IPS-11a (cell line): ENCODE results near the gene FGFBP1.
"Not testable (repeated sequence)": the region's sequence is repeated elsewhere in the genome, so short reads cannot be mapped to it uniquely, and the experiment has no call there.

ENCODE experiments used
- H3K4me3 ChIP-seq: one replicate; pipeline ENCODE4 v1.5.1; 2013; ENCODE audit warnings: low read depth, low read length, control low read depth

Gene FGFBP1

DNA sequence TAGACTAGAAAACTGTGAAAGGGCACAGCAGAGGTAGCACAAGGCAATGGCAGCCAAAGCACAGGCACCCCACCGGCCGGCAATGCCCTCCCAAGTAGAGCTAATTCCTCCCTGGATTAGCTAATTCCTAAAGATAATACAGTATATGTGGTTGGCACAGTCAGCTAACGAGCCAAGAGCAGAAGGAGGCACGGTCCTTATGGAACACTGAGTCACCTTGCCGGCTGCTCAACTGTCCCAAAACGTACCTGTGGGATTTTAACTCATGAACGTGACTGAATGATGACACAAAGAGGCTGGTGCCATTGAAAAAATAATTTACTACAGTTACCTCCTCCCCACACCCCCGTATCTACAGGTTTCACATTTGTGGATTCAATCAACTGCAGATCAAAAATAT, 9.1 kb upstream of the FGFBP1 start:
- H3K4me3 ChIP-seq = no peak overlapping the region

- H3K4me3 ChIP-seq = no peak overlapping the region
Measured at GRCh38 chr4:15945516-15945915, 7.0 kb upstream of the FGFBP1 start.

GRCh38 chr4:15944895-15945294, 6.4 kb upstream of the FGFBP1 start:
- no peak overlapping the region for H3K4me3 ChIP-seq

GRCh38 chr4:15942283-15942682, 3.7 kb upstream of the FGFBP1 start:
- no peak overlapping the region for H3K4me3 ChIP-seq

DNA sequence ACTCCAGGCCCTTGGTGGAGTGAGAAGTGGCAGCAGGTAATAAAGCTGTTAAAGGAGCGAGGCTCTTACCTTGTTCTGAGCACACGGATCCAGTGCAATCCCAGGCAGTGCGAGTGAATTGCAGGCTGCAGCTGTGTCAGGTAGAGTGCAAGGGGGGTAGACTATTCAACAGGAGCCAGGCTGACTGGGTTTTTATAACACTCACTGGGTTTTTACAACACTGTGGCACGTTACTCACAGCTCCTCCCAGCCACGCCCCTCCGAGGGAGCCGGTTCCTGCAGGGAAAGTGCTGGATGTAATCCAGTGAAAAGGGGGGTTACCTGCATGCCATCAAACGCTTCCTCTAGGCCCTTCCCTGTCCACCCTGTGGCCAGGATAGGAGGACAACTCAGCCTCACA, 358 bp downstream of the FGFBP1 start:
- no peak overlapping the region for H3K4me3 ChIP-seq

GRCh38 chr4:15936495-15936894, 2.0 kb downstream of the FGFBP1 start:
- no peak overlapping the region for H3K4me3 ChIP-seq

- H3K4me3 ChIP-seq = no peak overlapping the region
Measured at GRCh38 chr4:15935504-15936402, 2.8 kb downstream of the FGFBP1 start.

DNA sequence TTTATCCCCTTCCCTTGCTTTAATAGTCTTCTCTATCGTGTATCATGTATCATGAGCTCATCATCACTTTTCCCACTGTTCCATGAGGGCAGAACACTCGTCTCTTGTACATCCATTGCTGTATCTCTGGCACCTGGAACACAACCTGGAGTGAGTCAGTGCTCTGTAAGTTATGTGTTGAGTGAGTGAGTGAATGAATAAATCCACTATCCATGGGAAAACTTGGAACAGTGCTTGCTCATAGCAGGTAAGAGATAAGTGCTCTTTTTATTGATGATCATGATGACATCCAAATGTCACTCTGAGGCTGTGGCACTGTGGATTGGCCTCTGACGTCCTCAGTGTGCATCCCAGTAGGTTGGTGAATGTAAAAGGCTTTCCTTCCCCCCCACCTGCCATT, 4.3 kb downstream of the FGFBP1 start:
- H3K4me3 ChIP-seq = no peak overlapping the region

DNA sequence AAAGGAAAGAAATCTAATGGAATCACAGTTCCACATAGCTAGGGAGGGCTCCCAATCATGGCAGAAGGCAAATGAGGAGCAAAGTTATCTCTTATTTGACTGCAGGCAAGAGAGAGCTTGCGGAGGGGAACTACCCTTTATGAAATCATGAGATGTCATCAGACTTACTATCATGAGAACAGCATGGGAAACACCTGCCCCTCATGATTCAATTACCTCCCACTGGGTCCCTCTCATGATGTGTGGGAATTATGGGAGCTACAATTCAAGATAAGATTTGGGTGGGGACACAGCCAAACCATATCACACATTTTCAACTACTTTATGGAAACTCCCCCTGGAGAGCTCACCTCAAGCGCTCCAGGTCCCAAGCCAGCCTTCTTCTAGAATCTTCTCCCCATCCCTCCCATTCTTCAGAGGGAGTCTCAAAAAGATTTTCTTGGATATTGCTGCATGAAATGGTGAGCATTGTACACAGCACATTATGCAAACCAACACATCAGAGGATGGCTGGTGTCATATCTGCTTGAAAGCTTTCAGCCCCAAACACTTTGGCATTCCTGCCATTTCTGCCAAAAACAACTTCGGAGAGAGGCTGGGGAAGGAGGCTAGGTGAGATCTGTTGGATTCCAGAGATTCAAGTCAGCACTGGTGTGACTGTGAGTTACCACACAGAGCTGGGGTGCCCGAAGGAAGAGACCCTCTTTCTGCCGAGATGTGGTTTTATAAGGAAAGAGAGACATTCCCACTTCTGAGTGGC, 6.9 kb downstream of the FGFBP1 start:
- H3K4me3 ChIP-seq = no peak overlapping the region

DNA sequence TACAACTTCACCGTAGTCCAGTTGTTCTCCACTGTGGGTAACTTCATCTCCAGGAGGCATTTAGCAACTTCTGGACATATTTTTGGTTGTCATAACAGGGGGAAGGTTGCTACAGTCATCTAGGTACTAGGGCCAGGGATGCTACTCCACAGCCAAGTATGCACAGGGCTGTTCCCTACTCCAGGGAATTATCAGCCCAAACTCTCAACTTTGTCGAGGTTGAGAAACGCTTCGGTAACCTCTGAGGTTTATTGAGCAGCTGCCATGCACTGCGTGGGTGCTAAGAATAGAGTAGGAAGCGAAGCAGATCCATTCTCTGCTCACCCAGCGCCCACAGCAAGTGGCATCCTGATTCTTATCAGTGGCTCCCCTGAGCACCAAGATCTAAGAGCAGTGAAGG, 8.2 kb downstream of the FGFBP1 start:
- H3K4me3 ChIP-seq = no peak overlapping the region

- no peak overlapping the region for H3K4me3 ChIP-seq
Measured at GRCh38 chr4:15929540-15929939, 9.0 kb downstream of the FGFBP1 start.

DNA sequence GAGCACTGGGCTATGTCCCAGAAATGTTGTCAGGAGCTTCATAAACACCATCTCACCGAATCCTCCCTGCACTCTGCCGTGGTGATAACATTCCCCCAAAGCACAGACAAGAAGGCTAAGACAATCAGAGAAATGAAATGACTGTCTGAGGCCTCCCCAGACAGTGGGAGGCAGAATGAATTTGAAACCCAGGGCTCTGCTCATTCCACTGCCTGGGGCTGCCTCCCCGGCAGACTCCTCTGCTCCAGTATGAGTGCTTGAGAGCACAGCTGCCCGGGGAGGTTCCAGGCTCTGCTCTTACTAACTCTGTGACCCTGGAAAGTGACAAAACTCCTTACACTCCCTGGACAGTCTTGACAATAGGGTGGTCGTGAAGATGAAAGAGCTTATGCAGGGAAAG, 9.7 kb downstream of the FGFBP1 start:
- no peak overlapping the region for H3K4me3 ChIP-seq

- H3K4me3 ChIP-seq = no peak overlapping the region
Measured at GRCh38 chr4:15926486-15926885, 12.1 kb downstream of the FGFBP1 start.

GRCh38 chr4:15925830-15926229, 12.7 kb downstream of the FGFBP1 start:
- no peak overlapping the region for H3K4me3 ChIP-seq

DNA sequence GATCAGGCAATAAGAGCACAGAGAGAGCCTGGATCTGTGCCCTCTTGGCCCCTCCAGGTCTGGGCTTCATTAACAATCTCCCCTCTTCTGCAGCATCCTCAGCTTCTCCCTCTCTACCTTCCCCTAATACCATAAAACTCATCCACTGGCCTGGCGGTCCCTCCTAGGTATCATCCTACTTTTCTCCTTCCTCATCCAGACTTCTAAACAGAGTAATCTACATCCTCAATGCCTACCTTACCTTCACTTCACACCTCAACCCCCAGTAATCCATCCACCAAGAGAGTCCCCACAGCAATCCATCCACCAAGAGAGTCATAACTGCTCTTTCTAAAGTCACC, 17.0 kb downstream of the FGFBP1 start:
- H3K4me3 ChIP-seq = no peak overlapping the region

DNA sequence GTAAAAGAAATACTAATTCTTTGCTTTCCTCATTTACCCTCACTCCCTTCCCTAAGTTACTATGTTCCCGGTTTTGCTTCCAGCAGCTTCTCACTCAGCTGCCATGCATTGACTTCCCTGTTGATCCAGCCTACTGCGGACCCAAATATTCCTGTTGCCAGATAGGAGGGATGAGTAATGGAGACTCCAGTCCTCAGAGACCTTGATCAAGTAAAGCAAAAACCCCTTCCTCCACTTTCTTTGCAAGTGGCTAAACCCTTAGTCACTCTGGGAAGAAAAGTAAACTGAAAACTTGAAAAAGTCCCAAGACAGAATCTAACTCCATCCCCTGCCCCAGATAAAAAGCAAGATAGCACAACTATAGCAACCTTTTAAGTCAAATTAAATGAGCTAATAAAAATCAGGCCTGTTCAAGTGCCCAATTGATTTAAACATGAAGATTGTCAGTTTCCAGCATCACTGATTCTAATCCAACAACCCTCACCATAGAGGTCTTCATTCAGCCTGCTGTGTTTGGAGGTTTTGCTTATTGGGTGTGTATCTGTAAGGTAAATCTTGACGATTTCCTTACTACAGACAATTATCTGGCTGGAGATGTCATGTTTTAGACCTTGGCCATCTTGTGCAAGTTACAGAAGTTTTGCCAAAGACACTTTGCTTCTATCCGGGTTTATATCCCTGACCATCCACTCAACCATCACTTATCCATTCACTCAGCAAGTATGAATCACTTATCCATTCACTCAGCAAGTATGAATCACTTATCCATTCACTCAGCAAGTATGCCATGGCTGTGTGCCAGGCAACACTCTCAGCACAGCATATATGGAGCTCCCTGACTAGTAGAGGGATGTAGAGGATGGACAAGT, 17.6 kb downstream of the FGFBP1 start:
- H3K4me3 ChIP-seq = no peak overlapping the region

DNA sequence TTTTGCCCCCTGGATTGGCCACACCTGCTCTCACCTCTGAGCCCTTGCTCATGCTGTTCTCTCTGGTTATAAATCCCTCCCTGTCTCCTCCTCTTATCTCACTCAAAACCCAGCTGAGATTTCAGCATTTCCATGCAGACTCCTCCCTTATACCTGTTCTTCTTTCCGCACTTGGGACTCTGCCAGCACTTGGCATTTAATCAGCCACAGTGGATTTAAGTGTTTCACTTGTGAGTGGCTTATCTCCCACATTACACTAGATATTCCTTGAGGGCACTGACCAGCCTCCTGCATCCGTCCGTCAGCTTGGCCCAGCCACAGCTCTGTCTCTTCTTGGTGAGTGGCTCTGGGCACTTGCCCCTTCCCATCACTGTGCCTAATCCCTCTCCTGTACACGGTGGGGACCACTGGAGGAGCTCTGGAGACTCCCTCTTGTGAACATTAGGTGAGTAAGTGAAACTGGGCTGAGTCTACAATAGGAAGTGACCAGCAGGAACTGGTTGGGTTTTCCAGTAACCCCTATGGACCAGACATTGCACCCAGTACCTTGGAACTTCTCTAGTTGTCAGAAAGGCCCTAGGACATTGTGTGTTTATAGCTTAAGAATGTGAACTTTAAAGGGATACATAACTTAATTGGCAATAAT, 19.9 kb downstream of the FGFBP1 start:
- no peak overlapping the region for H3K4me3 ChIP-seq

- no peak overlapping the region for H3K4me3 ChIP-seq
Measured at GRCh38 chr4:15917297-15917696, 21.2 kb downstream of the FGFBP1 start.

- H3K4me3 ChIP-seq = not testable (repeated sequence)
Measured at GRCh38 chr4:15916358-15916757, 22.2 kb downstream of the FGFBP1 start.

GRCh38 chr4:15914736-15915135, 23.8 kb downstream of the FGFBP1 start:
- no peak overlapping the region for H3K4me3 ChIP-seq

DNA sequence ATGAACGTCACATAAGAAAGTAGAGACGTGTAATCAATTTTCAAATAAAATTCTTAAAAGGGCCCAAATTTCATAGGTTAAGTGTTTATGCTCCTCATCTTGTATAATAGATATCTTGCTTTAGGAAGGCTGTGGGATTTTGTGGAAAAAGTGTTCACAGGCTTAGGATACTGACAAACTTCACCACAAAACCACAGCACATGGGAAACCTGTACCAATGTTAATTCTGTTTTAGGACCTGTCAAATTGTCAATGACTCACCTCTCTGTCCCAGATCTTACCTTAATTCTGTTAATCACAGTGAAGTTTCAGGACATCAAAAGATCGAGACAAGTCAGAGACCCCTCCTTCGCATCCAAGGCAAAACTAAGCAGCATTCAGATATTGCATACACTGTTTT, 24.2 kb downstream of the FGFBP1 start:
- no peak overlapping the region for H3K4me3 ChIP-seq
